GM18520 (cell line): ENCODE results near the gene PAK1IP1.
A peak's percentile ranks its signal among the peaks of the same experiment; 100 is the strongest.
"Not testable (repeated sequence)": the region's sequence is repeated elsewhere in the genome, so short reads cannot be mapped to it uniquely, and the experiment has no call there.

Experiments
- ATAC-seq: cut with Tn5 transposase; IDR thresholded peaks from one replicate; pipeline ENCODE4 v1.9.1; 2021; ENCODE audit not compliant: unreplicated experiment

The PAK1IP1 gene

DNA sequence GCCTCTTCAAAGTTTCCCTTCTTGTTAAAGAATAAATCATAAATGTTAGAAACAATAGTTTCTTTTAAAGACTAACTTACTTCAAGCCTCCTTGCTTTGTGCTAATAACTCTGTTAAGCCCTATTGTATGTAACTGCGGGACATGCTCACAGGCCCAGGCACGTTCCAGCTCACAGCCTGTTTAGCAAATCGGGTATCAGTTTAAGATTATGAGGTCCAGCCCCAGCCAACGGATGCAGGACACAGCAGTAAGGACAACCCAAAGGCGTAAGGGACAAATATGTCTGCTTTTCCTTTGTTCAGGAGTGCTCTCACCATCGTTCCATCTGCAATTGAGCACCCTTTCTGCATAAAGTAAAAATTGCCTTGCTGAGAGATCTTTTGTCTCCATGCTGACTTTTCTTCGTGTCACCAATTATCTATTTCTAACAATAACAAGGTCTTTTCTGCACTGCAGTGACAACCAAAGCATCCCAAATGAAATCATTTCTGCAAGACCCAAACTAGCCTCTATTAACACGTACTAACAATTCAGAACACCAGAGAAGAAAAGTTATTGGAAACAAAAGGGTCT is 1.7 kb upstream of the PAK1IP1 start:
- ATAC-seq = no peak

DNA sequence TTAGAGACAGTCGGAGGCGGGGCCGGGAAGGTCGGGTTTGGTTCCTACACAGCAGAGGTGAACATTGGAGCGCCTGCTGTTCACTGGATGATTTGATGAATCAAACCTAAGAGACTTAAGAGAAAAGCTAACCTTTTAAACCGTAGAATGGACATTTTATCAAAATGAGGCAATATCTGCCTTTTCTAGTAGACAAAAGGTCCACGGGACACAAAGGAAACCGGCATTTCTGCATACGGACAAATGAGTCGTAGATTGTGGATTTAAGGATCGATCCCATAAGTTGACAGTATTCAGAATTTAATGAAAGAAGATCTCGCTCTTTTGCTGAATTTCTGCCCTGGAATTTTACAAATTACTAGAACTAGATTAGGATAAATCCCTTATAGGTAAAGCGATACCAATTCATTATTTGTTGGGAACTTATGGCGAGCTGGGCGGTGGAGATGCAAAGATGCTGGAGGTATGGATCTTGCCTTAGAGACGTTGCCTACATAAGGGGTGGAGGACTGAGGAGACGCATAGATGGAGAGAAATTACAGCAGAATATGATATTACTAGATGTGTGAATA is 400 bp downstream of the PAK1IP1 start:
- ATAC-seq = no peak

DNA sequence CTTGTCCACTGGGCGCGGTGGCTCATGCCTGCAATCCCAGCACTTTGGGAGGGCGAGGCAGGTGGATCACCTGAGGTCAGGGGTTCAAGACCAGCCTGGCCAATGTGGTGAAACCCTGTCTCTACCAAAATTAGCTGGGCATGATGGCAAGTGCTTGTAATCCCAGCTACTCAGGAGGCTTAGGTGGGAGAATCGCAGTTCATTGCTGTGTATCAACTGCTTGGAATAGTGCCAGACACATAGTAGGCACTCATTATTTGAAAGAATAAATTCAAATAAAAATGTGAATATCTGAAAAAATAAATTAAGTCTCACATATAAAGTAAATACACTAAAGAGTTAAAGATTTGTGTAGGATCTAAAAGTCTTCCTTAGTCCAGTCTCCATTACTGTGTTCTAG is 1.9 kb downstream of the PAK1IP1 start:
- no peak for ATAC-seq

DNA sequence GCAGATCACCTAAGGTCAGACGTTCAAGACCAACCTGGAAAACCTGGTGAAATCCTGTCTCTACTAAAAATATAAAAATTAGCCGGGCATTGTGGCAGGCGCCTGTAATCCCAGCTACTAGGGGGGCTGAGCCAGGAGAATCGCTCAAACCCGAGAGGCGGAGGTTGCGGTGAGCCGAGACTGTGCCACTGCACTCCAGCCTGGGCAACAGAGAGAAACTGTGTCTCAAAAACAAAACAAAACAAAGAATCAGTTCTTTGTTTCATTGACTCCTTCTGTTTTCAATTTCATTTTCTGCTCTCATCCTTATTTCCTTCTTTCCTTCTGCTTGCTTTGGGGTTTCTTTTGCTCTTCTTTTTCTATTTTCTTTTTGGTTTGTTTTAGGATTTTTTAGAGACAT is 19.2 kb downstream of the PAK1IP1 start:
- no peak for ATAC-seq

DNA sequence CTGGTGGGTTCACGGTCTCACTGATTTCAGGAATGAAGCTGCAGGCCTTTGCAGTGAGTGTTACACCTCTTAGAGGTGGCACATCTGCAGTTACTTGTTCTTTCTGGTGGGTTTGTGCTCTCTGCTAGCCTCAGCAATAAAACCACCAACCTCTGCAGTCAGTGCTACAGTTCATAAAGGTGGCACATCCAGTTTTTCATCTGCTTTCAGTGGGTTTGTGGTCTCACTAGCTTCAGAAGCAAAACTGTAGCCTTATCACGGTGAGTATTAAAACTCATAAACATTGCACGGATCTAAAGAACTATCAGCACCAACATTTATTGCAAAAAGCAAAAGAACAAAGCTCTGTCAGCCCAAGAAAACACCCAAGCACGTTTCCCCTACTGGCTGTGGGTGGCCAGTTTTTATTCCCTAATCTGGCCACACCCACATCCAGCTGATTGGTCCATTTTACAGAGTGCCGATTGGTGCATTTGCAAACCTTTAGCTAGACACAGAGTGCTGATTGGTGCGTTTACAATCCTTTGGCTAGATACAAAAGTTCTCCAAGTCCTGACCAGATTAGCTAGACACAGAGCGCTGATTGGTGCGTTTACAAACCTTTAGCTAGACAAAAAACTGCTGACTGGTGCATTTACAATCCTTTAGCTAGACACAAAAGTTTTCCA is 24.7 kb downstream of the PAK1IP1 start:
- no peak for ATAC-seq

DNA sequence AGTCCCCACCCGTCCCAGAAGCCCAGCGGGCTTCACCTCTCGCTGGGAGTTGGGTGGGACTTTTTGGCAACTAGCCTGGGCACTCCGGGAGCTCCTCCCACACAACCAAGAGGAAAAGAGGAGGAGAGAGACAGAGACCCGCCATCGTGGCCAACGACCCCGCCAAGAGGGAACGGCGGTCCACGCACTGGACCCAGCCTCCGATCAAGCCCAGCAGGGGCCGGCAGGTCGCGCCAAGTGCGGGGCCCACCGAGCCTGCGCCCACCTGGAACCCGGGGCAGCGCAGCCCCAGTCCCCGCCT is 25.1 kb downstream of the PAK1IP1 start:
- no peak for ATAC-seq

DNA sequence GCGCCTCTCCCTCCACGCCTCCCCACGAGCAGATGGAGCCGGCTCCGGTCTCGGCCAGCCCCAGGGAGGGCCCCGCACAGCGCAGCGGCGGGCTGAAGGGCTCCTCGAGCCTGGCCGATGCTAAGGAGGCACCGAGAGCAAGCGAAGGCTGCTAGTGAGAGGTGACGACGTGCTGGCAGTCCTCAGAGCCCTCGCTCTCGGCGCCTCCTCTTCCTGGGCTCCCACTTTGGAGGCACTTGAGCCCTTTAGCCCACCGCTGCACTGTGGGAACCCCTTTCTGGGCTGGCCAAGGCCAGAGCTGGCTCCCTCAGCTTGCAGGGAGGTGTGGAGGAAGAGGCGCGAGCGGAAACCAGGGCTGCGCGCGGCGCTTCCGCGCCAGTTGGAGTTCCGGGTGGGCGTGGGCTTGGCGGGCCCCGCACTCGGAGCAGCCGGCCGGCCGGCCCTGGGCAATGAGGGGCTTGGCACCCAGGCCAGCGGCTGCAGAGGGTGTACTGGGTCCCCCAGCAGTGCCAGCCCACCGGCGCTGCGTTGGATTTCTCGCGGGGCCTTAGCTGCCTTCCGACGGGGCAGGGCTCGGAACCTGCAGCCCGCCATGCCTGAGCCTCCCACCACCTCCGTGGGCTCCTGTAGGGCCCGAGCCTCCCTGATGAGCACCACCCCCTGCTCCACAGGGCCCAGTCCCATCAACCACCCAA is 25.6 kb downstream of the PAK1IP1 start:
- ATAC-seq = no peak

DNA sequence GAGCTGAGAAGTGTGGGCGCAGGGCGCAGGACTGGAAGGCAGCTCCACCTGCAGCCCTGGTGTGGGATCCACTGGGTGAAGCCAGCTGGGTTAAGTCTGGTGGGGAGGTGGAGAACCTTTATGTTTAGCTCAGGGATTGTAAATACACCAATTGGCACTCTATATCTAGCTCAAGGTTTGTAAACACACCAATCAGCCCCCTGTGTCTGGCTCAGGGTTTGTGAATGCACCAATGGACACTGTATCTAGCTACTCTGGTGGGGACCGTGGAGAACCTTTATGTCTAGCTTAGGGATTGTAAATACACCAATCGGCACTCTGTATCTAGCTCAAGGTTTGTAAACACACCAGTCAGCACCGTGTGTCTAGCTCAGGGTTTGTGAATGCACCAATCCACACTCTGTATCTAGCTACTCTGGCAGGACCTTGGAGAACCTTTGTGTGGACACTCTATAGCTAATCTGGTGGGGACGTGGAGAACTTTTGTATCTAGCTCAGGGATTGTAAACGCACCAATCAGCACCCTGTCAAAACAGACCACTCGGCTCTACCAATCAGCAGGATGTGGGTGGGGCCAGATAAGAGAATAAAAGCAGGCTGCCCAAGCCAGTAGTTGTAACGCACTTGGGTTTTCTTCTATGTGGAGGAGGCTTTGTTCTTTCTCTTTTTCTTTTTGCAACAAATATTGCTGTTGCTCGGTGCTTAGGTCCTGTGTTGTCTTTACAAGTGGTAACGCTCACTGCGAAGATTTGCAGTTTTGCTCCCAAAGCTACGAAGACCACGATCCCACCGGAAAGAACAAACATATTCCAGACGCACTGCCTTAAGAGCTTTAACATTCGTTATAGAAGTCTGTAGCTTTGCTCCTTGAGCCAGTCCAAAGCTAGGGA is 26.4 kb downstream of the PAK1IP1 start:
- ATAC-seq = not testable (repeated sequence)

DNA sequence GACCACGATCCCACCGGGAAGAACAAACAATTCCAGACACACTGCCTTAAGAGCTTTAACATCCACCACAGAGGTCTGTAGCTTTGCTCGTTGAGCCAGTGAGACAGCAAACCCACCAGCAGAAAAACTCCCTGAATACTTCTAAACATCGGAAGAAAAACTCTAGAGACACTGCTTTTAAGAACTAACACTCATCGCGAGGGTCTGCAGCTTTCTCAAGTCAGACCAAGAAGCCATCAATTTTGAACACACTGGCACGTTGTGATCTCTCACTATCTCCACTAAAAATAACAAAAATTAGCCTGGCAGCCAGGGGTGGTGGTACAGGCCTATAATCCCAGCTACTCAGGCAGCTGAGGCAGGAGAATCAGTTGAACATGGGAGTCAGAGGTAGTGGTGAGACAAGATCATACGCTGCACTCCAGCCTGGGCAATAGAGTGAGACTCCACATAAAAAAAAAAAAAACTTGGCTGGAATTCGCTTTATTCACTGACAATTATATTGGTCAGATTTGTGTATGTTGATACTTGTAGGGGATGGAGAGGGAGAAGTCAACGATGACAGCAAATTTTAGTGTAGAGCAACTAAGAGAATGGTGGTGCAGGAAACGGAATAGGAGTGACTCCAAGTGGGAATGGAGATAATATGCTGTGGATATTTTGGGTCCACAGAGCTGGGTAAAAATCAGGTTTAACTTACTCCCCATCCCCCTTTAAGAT is 27.2 kb downstream of the PAK1IP1 start:
- no peak for ATAC-seq

DNA sequence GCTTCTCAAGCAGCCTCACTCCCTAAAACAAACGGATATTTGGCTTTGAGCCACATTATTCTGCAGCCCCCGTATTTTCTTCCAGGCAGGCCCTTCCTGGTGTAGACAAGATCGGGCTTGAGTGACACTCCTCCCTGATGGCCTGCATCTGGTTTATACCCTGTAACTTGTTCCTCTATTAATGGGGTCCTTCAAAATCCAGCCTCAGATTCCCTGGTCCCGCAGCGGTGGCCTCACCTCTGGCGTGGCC is 27.7 kb downstream of the PAK1IP1 start:
- no peak for ATAC-seq

DNA sequence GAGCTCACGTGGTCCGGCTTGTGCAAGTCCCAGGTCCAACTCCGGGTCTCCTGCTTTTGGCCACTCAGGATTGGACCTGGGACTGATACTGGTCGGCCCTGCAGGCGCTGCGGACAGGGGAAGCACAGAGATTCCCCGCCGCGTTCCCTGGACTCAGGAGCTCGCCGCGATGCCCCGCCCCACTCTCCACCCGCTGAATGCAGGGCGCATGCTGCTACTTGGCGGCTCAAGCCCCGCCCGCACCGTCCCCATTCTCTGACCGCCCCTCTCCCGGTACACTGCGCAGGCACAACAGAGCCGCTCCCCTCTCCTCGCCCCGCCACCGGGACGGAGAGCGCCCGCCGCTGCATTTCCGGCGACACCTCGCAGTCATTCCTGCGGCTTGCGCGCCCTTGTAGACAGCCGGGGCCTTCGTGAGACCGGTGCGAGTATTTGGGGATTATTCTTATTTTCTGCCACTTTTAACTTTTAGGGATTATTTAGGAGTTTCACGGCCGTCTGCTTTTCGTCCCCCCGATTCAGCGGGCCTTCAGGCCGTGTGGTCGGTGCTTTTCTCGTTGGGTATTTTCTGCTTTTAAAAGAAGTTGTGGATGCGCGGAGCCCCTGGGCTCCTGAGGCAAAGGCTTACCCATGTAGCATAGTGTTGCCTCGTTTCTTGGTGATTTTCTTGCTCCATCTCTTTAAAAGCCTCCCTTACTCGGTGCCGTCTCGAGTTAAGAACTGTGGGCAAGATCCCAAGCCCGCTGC is 28.2 kb downstream of the PAK1IP1 start, which contains the start of gene TMEM14C:
TMEM14C (plus strand) TSS at position 251 of the 747 bp plus-strand sequence. CDS start 1,544 bp downstream, outside the sequence.
- ATAC-seq = peak; percentile 96

DNA sequence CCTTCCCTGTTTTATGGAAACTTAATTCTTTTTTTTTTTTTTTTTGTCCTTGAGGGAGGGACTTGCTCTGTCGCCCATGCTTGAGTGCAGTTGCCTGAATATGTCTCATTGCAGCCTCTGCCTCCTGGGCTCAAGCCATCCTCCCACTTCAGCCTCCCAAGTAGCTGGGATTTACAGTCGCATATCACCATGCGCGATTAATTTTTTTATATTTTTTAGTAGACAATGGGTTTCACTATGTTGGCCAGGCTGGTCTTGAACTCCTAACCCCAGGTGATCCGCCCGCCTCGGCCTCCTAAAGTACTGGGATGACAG is 28.8 kb downstream of the PAK1IP1 start:
- no peak for ATAC-seq

DNA sequence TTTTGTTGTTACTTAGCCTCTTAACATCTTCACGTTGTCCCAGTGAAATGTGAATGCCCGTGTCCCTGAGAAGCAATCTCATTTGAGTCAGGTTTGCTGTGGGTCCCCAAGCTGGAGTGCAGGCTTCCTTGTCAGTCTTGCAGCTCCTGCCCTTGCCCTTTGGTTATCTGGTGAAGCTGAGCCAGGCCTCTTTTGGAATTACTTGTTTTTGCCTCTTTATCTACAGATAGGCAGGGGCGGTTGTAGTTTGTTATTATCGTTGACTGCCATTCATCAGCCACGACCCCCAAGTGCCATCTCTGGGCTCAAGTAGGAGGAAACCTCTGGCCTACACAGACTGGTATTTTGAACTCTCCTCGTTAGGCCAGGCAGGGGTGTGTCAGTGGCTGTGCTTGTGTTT is 30.3 kb downstream of the PAK1IP1 start:
- no peak for ATAC-seq

DNA sequence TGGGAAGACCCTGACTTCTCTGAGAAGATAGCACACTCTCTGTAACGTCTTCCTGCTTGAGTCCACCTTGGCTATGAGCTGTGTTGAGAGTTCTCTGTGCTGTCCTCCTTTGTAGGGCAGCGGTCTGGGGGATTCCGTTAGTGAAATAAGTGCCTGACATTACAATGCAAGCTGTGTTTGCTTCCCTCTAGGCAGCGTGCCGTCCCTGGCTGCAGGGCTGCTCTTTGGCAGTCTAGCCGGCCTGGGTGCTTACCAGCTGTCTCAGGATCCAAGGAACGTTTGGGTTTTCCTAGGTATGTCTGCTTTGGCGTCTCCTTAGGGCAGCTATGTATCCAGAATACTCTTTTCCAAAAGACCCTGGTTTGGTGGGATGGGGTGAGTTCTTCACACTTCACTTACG is 30.9 kb downstream of the PAK1IP1 start:
- no peak for ATAC-seq

DNA sequence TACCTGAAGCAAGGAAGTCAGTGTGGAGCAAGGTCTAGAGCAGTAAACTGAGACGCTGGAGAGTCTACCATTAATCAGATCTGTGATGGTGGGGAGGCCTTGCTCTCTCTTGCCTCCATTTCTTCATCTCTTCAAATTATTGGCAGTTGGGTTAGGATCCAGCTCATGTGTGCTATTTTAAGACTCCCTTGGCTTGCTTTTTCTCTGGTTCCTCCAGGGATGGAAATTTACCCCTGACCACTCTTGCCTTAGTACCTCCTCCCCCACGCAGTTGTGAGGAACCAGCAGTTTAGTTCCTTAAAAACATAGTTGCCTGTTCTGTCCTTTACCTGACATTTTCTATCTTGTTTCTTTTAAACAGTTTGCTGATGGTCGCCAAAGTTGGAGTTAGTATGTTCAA is 35.5 kb downstream of the PAK1IP1 start:
- no peak for ATAC-seq

DNA sequence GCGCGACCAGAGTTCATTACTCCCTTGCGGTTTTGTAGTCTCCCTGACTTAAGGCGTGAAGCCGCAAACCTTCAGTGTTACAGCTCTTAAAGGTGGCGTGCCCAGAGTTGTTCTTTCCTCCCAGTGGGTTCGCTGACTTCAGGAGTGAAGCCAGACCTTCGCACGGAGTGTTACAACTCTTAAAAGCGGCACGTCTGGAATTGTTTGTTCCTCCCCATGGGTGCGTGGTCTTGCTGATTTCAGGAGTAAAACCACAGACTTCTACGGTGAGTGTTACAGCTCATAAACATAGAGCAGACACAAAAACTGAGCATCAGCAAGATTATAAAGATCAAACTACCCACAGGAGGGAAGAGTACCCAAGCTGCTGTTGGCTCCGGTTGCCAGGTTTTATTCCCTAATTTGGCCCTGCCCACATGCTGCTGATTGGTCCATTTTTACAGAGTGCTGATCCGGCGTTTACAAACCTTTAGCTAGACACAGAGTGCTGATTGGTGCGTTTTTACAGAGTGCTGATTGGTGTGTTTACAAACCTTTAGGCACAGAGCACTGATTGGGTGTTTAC is 38.5 kb downstream of the PAK1IP1 start:
- ATAC-seq = no peak

DNA sequence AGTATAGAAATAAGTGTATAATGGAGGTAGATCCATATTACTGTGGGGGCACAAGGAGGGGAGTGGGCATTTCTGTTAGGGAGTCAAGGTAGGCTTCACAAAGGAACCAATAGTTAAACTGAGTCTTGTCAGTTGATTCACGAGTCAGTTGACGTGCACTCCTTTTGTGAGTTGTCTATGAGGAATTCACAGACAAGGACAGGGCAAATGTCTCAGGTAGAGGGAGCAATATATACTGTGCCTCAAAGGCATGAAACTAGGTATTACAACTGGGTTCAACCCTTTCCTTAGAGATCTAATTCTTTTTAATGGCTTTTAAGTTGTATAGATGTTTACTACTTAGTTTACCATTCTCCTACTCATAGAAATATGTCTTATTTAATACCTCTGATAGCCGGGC is 39.1 kb downstream of the PAK1IP1 start:
- no peak for ATAC-seq

DNA sequence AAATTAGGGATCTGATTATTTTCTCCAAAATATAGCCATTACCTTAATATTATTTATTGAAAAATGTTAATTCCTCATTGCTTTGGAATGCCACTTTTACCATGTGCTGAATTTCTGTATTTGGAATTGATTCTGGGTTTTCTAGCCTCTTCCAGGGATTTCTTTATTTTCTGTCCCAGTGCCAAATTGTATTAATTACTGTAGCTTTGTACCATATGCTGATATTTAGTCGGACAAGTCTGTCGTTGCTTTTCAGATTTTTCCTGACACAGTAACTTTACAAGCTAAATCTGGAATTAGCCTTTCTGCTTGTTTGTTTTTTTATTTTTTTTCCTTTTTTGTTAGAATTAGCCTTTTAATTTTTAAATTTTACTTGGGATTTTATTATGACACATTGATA is 42.0 kb downstream of the PAK1IP1 start:
- ATAC-seq = no peak

DNA sequence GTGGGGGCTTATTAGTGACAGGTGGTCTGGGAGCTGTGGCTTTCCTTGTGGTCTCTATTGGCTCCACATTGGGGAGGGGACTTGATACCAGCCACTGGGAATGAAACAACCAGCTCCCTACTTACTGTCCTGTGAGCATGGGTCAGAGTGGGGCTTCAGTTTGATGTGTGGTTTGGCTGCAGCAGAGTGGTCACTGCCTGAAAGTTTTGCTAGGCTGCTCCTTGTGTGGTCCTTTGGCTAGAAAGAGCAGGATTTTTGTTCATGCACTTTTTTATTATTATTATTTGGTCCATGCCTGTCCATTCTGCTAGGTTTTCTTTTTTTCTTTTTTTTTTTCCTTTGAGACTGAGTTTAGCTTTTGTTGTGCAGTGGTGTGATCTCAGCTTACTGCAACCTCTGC is 45.3 kb downstream of the PAK1IP1 start:
- ATAC-seq = no peak

DNA sequence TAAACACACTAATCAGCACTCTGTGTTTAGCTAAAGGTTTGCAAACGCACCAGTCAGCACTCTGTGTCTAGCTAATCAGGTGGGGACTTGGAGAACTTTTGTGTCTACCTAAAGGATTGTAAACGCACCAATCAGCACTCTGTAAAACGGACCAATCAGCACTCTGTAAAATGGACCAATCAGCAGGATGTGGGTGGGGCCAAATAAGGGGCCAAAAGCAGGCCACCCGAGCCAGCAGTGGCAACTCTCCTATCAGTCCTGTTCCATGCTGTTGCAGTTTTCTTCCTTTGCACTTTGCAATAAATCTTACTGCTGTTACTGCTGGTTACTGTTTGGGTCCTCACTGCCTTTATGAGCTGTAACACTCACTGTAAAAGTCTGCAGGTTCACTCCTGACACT is 46.9 kb downstream of the PAK1IP1 start:
- ATAC-seq = not testable (repeated sequence)
